NT2/D1 (cell line): Measurements from ENCODE around the gene STK11.

Source experiments
- SUZ12 ChIP-seq: IDR thresholded peaks from 2 replicates; pipeline ENCODE4 v1.6.1; 2011; ENCODE audit not compliant: insufficient read length, insufficient read depth; ENCODE audit errors: extremely low read depth
- YY1 ChIP-seq: IDR thresholded peaks from 2 replicates; pipeline ENCODE4 v1.6.1; 2011; ENCODE audit not compliant: insufficient read length, insufficient read depth
- ZNF274 ChIP-seq: IDR thresholded peaks from 2 replicates; pipeline ENCODE4 v1.6.1; 2011; ENCODE audit warnings: mild to moderate bottlenecking, low read depth, low read length

DNA sequence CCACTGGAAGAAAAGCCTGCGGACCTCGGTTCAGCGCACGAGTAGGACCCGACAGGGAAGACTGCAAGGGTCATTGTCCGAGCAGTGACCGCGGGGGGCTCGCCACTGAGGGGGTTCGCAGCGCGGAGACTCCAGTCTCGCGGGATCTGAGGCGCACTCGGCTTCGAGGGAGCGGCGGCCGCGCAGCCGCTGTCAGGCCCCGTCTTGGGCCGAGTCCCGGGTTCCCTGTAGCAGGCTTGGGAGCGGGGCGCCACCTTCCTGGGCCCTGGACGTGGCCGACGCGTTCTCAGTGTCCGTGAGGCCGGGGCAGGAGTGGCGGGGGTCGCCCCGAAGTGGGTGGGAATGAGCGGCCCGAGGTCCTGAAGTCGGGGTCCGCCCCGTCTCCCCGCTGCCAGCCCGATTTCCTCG is 69.3 kb downstream of the STK11 start:
- no peak for TF ChIP-seq ZNF274
- TF ChIP-seq YY1: no peak
- TF ChIP-seq SUZ12: no peak
